GM19467 (cell line): ENCODE results near the gene GLRA1.
"Not testable (repeated sequence)": the region's sequence is repeated elsewhere in the genome, so short reads cannot be mapped to it uniquely, and the experiment has no call there.

Experiments
- ATAC-seq: cut with Tn5 transposase; IDR thresholded peaks from one replicate; pipeline ENCODE4 v1.9.1; 2021; ENCODE audit warnings: mild to moderate bottlenecking, moderate library complexity; ENCODE audit not compliant: unreplicated experiment

The GLRA1 gene

GRCh38 chr5:151820271-151820670 lies 104.4 kb downstream of the GLRA1 start:
- ATAC-seq, result no peak

- ATAC-seq, result no peak
These were observed 104.8 kb downstream of the GLRA1 start for GRCh38 chr5:151819830-151820229.

GRCh38 chr5:151815051-151815450 lies 109.6 kb downstream of the GLRA1 start:
- ATAC-seq, result no peak

- no peak for ATAC-seq
These were observed 111.8 kb downstream of the GLRA1 start for GRCh38 chr5:151812757-151813309.

DNA sequence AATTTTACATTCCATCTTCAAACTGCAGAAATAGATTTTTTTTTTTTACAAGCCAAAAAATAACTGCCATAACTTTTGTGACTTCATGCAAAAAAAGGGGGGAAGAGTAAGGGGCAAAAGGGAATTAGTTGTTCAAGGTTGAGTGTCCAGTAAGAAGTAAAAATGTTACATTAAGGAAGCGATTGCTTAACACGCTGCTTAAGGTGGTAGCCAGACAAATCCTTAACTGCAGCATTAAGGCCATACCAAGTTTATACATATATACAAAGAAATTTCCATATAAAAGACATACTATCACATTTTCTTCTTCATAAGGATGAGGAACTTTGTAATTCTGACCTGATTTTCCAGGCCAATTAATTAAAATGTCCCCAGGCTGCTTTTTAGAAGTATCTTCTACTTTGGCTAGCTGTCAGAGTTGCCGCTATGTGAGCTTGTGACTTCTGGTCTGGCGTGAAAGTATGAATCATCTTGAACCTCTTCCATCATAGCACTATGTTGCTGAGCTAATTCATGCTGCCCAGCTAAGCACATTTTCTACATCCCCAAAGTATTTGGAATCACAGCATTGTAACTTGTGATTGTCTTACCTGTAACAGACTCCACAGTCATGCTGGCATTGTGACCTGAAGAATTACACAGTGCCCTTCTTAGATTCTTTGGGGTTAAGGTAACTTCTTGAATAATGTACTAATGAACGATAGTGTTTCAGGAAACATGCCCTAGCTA lies 112.9 kb downstream of the GLRA1 start:
- no peak for ATAC-seq

DNA sequence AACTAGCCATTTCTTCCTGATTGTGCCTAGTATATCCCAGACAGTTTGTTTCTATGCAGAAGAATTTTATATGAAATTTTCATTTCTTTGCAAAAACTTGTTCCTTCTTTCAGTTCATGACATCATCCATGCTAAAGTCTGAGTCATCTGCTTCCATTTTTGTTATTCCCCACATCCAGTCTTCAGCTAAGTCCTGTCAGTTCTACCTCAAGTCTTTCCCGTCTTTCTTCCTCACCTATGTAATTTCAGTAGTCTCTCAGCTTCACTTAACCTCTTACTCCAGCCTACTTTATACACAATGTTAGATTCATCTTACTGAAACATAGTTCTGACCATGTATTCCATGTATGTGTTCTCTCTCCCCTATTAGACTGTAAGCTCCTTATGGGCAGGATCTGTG lies 113.8 kb downstream of the GLRA1 start:
- ATAC-seq, result no peak

DNA sequence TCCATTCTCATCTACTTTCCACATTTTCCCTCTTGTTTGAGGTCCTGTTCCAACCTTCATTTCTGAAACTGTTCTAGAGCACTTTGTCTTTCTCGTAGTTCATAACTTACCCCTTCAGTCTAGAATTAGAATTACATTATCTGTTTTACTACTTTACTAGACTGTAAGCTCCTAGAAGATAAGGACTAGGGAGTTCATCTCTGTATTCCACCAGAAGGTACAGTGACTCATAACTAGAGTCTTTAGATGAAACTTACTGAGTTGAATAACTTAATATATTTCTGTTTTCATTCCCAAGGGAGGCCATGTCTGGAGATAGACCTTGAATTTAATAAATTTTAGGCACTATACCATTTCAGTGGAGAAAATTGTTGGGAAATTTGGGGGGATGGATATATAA lies 114.2 kb downstream of the GLRA1 start:
- ATAC-seq, result no peak

- no peak for ATAC-seq
These were observed 116.0 kb downstream of the GLRA1 start for GRCh38 chr5:151808451-151809169.

GRCh38 chr5:151805414-151806223 lies 119.0 kb downstream of the GLRA1 start:
- ATAC-seq, result no peak

DNA sequence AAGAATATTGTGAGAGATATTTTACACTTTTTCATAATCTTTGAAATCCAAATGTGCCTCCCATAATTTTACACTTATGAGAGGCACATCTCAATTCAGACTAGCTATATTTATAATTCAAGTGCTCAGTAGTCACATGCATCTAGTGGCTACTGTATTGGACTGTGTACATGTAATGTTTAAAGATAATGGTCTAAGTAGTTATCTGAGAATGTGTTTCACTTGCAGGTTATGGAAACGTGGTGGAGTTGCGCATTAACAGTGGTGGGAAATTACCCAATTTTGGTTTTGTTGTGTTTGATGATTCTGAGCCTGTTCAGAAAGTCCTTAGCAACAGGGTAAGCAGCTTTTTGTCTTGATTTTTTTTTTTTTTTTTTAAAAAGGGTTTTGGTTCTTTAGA lies 124.1 kb downstream of the GLRA1 start:
- no peak for ATAC-seq

GRCh38 chr5:151799407-151799806 lies 125.2 kb downstream of the GLRA1 start:
- no peak for ATAC-seq

GRCh38 chr5:151798674-151799073 lies 126.0 kb downstream of the GLRA1 start:
- no peak for ATAC-seq

GRCh38 chr5:151795426-151795825 lies 129.2 kb downstream of the GLRA1 start:
- no peak for ATAC-seq

DNA sequence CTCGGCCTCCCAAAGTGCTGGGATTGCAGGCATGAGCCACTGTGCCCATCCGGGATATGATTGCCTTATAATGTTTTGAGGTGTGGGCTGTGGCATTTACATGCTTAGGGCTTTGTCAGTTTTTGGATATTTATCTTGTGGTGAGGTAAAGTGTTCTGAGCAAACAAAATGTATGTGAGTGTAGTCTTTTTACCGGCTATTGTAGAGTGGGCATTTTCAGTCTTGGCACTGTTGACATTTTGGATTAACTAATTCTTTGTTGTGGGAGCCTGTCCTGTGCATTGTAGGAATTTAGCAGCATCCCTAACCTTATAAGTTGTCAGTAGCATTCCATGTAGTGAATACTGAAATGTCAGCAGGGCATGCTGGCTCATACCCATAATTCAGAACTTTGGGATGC lies 131.3 kb downstream of the GLRA1 start:
- ATAC-seq, result no peak

DNA sequence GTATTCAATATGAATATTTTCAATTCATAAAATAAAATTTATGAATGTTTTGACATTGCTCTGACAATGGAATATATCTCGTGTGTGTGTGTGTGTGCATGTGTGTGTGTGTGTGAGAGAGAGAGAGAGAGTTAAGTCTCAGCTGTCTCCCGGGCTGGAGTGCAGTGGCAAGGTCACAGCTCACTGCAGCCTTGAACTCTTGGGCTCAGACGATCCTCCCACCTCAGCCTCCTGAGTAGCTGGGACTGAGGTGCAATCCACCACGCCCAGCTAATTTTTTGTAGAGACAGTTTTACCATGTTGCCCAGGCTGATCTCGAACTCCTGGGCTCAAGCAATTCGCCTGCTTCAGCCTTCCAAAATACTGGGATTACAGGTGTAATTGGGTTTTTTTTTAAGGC lies 136.8 kb downstream of the GLRA1 start:
- ATAC-seq, result no peak

DNA sequence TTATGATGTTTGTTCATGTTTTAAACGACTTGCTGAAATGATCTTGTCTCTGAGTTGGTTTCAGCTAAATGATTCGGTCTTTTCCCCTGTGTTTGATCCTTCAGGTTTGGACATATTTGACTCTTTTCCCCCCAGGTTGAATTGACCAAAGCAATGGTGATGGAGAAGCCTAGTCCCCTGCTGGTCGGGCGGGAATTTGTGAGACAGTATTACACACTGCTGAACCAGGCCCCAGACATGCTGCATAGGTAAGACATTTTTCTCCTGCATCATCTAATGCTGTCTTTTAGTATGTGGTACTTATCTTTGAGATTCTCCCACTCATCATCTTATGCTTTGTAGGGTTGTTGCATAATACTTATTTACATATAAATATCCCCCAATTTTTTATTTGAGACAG lies 138.2 kb downstream of the GLRA1 start:
- no peak for ATAC-seq

GRCh38 chr5:151784141-151784540 lies 140.5 kb downstream of the GLRA1 start:
- no peak for ATAC-seq

GRCh38 chr5:151783664-151784063 lies 141.0 kb downstream of the GLRA1 start:
- ATAC-seq, result not testable (repeated sequence)

GRCh38 chr5:151781201-151781600 lies 143.4 kb downstream of the GLRA1 start:
- no peak for ATAC-seq

DNA sequence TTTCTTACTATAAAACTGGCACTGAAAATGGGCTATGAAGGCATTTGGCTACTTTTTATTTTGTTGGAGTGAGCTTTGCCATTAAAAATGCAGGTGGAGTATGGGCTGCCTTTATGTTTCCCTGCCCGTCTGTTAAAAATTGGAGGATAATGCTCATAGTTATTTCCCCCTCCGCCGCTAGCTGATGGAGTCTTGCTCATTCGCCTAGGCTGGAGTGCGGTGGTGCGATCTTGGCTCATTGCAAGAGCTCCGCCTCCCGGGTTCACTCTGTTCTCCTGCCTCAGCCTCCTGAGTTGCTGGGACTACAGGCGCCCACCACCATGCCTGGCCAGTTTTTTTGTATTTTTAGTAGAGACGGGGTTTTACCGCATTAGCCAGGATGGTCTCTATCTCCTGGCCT lies 144.3 kb downstream of the GLRA1 start:
- no peak for ATAC-seq

DNA sequence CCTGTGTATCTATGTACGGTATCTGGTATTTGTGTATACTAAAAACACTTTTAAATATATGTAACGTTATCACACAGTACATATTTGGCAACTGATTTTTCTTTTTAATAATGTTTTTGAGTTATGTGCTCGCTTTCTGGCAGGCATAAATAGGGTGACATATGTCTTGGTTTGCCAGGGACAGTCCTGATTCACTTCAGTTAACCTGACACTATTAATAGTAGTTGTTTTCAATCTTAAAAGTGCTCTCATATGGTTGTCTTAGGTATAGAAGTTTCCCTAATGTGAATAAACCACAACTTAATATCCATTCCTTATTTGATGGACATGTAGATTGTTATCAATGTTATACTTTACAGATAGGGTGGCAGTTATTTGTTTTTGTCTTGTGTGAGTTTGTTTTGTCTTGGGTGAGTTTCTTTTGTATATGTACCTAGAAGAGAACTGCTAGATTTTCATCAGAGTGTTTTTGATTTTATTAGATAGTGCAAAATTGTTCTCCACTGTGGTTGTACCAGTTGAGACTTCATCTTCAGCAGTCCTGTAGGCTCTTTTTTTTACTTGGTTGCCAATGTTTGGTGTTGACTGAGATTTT lies 145.0 kb downstream of the GLRA1 start:
- no peak for ATAC-seq
